Urinary bladder (tissue), 4 donors: ENCODE results near the gene FUT2. TPM values are rescaled to one million over a fixed set of nuclear protein-coding genes. Genes with fewer than 3 reads are reported as not detected.
"Not testable (repeated sequence)": the region's sequence is repeated elsewhere in the genome, so short reads cannot be mapped to it uniquely, and the experiment has no call there.

Experiments
- DNase-seq: peaks from one replicate; pipeline ENCODE4 v3.0.0-alpha.2; 2015; ENCODE audit errors: extremely low spot score
- H3K27ac ChIP-seq: one replicate; pipeline ENCODE4 v1.5.1; 2013; ENCODE audit warnings: low read depth, mild to moderate bottlenecking, moderate library complexity
- H3K36me3 ChIP-seq: one replicate; pipeline ENCODE4 v1.6.1; 2013; ENCODE audit warnings: mild to moderate bottlenecking, moderate library complexity; ENCODE audit not compliant: insufficient read depth
- H3K4me1 ChIP-seq: one replicate; pipeline ENCODE4 v1.6.1; 2013; ENCODE audit warnings: mild to moderate bottlenecking, moderate library complexity; ENCODE audit not compliant: insufficient read depth
- H3K4me3 ChIP-seq: one replicate; pipeline ENCODE4 v1.5.1; 2013; ENCODE audit warnings: low read depth, low read length
- WGBS: extraction: QIAGEN DNeasy Blood & Tissue Kit; methylation state at CpG from one replicate; pipeline ENCODE4 v1.1.7; 2013; 5-methylcytosine and 5-hydroxymethylcytosine counted together
- polyA plus RNA-seq: library from polyadenylated mRNA; stranded (reverse); fragments of 200-250 nt; gene quantifications from one replicate; pipeline ENCODE4 v1.2.3, GENCODE V29; 2013
- total RNA-seq: library from RNA; depleted of rRNA; stranded (reverse); fragments of >200 nt; gene quantifications from one replicate; pipeline ENCODE4 v1.2.3, GENCODE V29; 2014
- donor health status: healthy with polysubstance abuse.
- donor health status: healthy.

Gene FUT2
- total and polyA plus RNA-seq, 2 donors: 0.41 to 0.79 TPM

- no peak overlapping the region for H3K4me3 ChIP-seq
- H3K27ac ChIP-seq: no peak overlapping the region
- WGBS: 38% methylated on average over 28 of the region's 28 CpGs
- H3K36me3 ChIP-seq: no peaks in the 10 kb centered on the region
- H3K4me1 ChIP-seq: no peaks in the 10 kb centered on the region
- peak; percentile 59 for DNase-seq
Measured at GRCh38 chr19:48674921-48675824, 20.6 kb upstream of the FUT2 start.

GRCh38 chr19:48676487-48676886 is 19.3 kb upstream of the FUT2 start:
- Histone ChIP-seq H3K4me3 (no peak overlapping the region), H3K36me3 (no peaks in the 10 kb centered on the region), H3K27ac (no peak overlapping the region), H3K4me1 (no peaks in the 10 kb centered on the region)
- 93% methylated on average over 17 of the region's 17 CpGs for WGBS
- DNase-seq: no peak

GRCh38 chr19:48676887-48677286 is 18.9 kb upstream of the FUT2 start:
- Histone ChIP-seq H3K36me3 (no peaks in the 10 kb centered on the region), H3K27ac (no peak overlapping the region), H3K4me1 (no peaks in the 10 kb centered on the region), H3K4me3 (no peak overlapping the region)
- DNase-seq: no peak
- 93% methylated on average over 13 of the region's 13 CpGs for WGBS

DNA sequence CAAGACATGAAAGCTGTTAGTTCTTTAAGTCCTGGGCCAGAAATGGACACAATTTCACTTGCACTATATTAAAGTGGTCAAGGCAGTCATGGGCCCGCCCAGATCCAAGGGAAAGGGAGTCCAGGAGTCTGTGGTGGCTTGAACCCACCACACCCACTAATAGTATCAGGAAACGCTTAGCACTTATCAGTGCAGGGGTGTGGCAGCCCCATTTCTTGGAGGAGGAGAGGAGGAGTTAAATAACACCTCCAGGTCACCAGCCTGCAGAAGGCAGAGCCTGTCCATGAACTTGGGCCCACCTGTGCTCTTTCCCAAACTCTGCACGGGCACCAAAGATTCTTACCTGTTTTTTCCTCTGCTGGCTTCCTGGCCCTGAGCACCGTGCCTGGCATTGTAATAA is 17.6 kb upstream of the FUT2 start:
- Histone ChIP-seq H3K4me1 (no peaks in the 10 kb centered on the region), H3K36me3 (no peaks in the 10 kb centered on the region), H3K4me3 (no peak overlapping the region), H3K27ac (no peak overlapping the region)
- 71% methylated on average over 4 of the region's 4 CpGs for whole genome bisulfite sequencing
- DNase-seq: no peak

- H3K4me3 ChIP-seq: not testable (repeated sequence)
Measured at GRCh38 chr19:48680006-48680405, 15.8 kb upstream of the FUT2 start.

DNA sequence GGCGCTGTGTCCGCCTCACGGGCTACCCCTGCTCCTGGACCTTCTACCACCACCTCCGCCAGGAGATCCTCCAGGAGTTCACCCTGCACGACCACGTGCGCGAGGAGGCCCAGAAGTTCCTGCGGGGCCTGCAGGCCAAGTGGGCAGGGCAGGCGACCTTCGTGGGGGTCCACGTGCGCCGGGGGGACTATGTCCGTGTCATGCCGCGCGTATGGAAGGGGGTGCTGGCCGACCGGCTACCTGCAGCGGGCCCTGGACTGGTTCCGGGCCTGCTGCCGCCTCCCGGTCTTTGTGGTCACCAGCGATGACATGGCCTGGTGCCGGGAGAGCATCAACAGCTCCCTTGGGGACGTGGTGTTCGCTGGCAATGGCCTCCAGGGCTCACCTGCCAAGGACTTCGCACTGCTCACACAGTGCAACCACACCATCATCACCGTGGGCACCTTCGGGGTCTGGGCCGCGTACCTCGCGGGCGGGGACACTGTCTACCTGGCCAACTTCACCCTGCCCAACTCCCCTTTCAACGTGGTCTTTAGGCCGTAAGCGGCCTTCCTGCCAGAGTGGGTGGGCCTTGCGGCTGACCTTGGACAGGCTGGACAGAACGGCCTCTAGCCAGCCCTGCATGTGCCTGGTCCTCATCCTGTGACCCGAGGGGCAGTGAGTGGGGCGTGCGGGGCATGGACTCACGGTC is 15.2 kb upstream of the FUT2 start:
- Histone ChIP-seq H3K27ac (no peak overlapping the region), H3K4me1 (no peaks in the 10 kb centered on the region), H3K36me3 (no peaks in the 10 kb centered on the region), H3K4me3 (no peak overlapping the region)
- DNase-seq: no peak
- 90% methylated on average over 45 of the region's 45 CpGs for WGBS

More at GRCh38 chr19:48680006-48680405, 15.8 kb upstream of the FUT2 start:
- 97% methylated on average over 16 of the region's 19 CpGs for WGBS
- H3K36me3 ChIP-seq, H3K27ac ChIP-seq, DNase-seq, H3K4me1 ChIP-seq: not testable (repeated sequence)

DNA sequence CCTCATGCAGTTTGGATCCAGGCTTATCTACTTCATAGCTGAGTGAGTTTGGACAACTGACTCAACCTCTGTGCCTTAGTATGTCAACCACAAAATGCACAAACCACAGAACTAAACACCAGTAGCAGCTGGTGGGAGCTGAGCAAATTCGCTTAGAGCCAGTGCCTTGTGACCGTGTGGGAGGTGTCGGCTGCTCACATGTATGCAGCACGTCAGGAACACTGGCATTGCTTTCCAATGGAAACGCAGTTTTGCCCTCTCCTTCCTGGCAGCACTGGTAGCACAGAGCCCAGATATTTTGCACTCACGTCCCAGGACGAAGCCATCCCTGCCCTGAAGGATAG is 14.7 kb upstream of the FUT2 start:
- no peak for DNase-seq
- H3K4me1 ChIP-seq: no peaks in the 10 kb centered on the region
- WGBS: 83% methylated on average over 7 of the region's 7 CpGs
- H3K4me3 ChIP-seq: no peak overlapping the region
- H3K36me3 ChIP-seq: no peaks in the 10 kb centered on the region
- H3K27ac ChIP-seq: no peak overlapping the region

GRCh38 chr19:48683349-48683748 is 12.4 kb upstream of the FUT2 start:
- 53% methylated on average over 11 of the region's 11 CpGs for WGBS
- DNase-seq: no peak
- Histone ChIP-seq H3K36me3 (no peaks in the 10 kb centered on the region), H3K4me3 (no peak overlapping the region), H3K27ac (no peak overlapping the region), H3K4me1 (no peaks in the 10 kb centered on the region)

DNA sequence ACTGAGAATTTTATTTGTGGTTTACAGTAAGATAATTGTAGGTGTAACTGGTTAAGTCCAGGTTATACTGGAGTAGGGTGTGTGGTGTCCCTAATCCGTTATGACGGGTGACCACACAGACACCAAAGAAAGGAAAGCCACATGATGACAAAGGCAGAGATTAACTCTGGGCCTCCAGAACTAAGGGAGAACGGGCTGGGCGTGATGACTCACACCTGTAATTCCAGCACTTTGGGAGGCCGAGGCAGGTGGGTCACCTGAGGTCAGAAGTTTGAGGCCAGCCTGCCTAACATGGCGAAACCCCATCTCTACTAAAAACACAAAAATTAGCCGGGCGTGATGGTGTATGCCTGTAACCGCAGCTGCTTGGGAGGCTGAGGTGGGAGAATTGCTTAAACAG is 10.2 kb upstream of the FUT2 start:
- Histone ChIP-seq H3K36me3 (no peaks in the 10 kb centered on the region), H3K27ac (no peak overlapping the region), H3K4me3 (no peak overlapping the region), H3K4me1 (no peaks in the 10 kb centered on the region)
- WGBS: 87% methylated on average over 9 of the region's 9 CpGs
- DNase-seq: no peak

DNA sequence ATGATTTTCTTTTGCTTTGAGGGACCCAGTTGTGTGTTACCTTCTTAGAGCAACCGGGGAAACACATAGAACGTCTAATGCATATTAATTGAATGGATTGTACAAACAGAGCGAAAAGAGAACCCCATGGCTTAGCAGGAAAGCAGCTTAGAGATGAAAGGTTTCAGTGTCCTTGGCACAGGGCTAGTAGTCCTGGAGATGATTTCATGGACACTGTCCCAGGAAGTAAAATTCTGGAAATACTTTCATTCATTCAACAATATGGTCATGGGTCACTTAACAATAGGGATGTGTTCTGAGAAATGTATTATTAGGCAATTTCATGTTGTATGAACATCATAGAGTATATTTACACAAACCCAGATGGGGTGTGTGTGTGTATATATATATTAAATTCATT is 9.7 kb upstream of the FUT2 start:
- 71% methylated on average over 3 of the region's 3 CpGs for WGBS
- DNase-seq: no peak
- no peaks in the 10 kb centered on the region for H3K36me3 ChIP-seq

GRCh38 chr19:48686637-48687036 is 9.1 kb upstream of the FUT2 start:
- H3K4me1 ChIP-seq, H3K36me3 ChIP-seq, DNase-seq, H3K4me3 ChIP-seq, H3K27ac ChIP-seq: not testable (repeated sequence)
- WGBS: 94% methylated on average over 7 of the region's 7 CpGs

More for the DNA sequence above, 9.7 kb upstream of the FUT2 start:
- Histone ChIP-seq H3K4me1 (no peaks in the 10 kb centered on the region), H3K4me3 (no peak overlapping the region), H3K27ac (no peak overlapping the region)

- WGBS: 82% methylated on average over 3 of the region's 3 CpGs
- Histone ChIP-seq H3K4me3 (no peak overlapping the region), H3K36me3 (no peaks in the 10 kb centered on the region), H3K27ac (no peak overlapping the region), H3K4me1 (no peaks in the 10 kb centered on the region)
- DNase-seq: no peak
Measured at GRCh38 chr19:48687776-48688175, 8.0 kb upstream of the FUT2 start.

- no peaks in the 10 kb centered on the region for H3K4me1 ChIP-seq
- no peak overlapping the region for H3K27ac ChIP-seq
- DNase-seq: no peak
- H3K36me3 ChIP-seq: no peaks in the 10 kb centered on the region
- 56% methylated on average over 7 of the region's 7 CpGs for WGBS
- no peak overlapping the region for H3K4me3 ChIP-seq
Measured at GRCh38 chr19:48689449-48689848, 6.3 kb upstream of the FUT2 start.

- WGBS: 79% methylated on average over 9 of the region's 9 CpGs
- not testable (repeated sequence) for H3K4me3 ChIP-seq, H3K27ac ChIP-seq
Measured at GRCh38 chr19:48693629-48694028, 2.1 kb upstream of the FUT2 start.

More at GRCh38 chr19:48693629-48694028, 2.1 kb upstream of the FUT2 start:
- H3K36me3 ChIP-seq, DNase-seq, H3K4me1 ChIP-seq: not testable (repeated sequence)
